GM18951 (cell line): ENCODE data around the gene MAP4.

Experiments used
- POLR2A ChIP-seq: IDR thresholded peaks from 4 replicates; pipeline ENCODE4 v1.6.1; 2011; ENCODE audit warnings: mild to moderate bottlenecking; ENCODE audit not compliant: insufficient read length, insufficient read depth; ENCODE audit errors: extremely low read depth
- in situ Hi-C: fragments of 300-500 bp; cut with MboI; formaldehyde crosslinking; loops from one replicate; pipeline ENCODE4 v1.12.0; 2022; ENCODE audit warnings: low sequenced_read_pairs, mixed read lengths, inconsistent platforms; ENCODE audit not compliant: unreplicated experiment

The MAP4 gene

DNA sequence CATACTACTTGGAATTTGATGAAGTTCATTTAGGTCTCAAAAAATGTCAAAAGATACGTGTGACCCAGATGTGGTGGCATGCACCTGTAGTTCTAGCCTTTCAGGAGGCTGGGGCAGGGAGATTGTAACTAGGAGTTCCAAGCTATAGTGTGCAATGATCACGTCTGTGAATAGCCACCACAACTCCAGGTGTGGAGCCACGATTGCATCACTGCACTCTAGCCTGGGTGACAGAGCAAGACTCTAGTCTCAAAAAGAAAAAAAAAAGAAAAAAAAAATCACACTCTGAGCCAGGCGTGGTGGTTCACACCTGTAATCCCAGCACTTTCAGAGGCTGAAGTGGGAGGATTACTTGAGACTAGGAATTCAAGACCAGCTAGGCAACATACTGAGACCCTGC, 14.2 kb downstream of the MAP4 start:
- in situ Hi-C loops = no loop called here
- TF ChIP-seq POLR2A = no peak

DNA sequence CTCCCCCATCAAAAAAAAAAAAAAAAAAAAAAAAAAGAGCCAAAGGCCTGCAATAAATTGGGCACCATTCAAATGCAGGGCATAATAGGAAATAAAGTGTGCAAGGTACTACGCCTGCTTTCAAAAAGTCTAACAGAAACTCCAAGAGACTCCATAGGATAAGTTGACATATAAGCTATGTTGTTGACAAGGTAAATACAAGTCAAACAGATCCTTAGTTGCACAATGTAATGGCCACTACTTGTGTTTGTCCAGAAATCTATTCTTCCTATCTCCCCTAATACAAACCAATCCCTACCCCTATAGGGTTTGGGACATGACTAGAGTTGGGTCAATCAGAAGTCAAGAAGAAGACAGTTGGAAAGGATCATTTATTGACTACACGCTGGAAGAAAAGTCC, 16.0 kb downstream of the MAP4 start:
- TF ChIP-seq POLR2A = no peak
- in situ Hi-C loops = no loop called here

DNA sequence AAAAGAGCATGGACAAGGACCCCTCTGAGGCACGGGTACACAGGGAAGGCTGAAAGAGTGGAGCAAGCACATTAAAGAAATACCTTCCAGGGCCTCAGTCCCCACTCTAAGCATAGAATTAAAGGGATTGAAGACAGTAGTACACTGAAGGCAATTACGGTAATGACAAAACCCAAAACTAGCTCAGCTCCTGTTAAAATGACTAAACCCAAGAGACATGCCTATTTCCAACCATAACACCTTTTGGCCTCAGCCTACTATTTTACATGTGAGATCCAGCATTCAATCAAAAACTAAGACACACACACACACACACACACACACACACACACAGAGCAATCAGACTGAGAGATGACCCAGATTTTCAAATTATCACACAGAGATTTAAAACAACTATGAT, 19.8 kb downstream of the MAP4 start:
- TF ChIP-seq POLR2A = no peak
- in situ Hi-C loops = loop anchor here (10.0 kb wide), 1 partner anchor 158 kb away; no protein-coding TSS in a partner anchor

DNA sequence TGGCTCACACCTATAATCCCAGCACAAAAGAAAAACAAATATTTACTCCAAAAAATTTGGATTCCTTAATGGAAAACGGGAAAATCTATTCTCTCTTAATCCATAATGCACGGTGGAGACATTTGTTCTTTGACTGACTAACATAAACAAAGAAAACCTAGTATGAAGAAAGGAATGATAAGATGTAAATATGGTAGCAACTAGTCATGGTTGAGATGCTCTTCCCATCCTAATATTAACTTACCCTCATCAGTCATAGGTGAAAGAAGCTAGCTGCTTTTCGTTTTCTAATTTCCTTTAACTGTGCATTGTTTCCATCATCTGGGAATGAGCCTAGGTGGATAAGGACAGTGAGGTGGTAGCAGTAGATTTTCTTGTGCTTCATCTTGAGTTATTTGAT, 22.0 kb downstream of the MAP4 start:
- TF ChIP-seq POLR2A = no peak
- in situ Hi-C loops = loop anchor here (5.0 to 10.0 kb wide), 2 partner anchors 161 to 162 kb away; no protein-coding TSS in a partner anchor

DNA sequence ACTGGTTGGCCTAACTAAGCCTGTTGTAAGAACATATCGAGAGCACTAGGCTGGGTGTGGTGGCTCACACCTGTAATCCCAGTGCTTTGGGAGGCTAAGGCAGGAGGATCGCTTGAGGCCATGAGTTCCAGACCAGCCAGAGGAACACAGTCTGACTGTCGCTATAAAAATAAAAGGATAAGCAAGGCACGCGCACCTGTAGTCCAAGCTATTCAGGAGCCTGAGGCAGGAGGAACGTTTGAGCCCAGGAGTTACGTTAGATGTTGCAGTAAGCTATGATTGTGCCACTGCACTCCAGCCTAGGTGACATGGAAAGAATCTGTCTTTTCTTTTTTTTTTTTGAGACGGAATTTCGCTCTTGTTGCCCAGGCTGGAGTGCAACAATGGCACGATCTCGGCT, 24.9 kb downstream of the MAP4 start:
- in situ Hi-C loops = loop anchor here (5.0 to 10.0 kb wide), 2 partner anchors 159 to 163 kb away; no protein-coding TSS in a partner anchor
- no peak for TF ChIP-seq POLR2A

DNA sequence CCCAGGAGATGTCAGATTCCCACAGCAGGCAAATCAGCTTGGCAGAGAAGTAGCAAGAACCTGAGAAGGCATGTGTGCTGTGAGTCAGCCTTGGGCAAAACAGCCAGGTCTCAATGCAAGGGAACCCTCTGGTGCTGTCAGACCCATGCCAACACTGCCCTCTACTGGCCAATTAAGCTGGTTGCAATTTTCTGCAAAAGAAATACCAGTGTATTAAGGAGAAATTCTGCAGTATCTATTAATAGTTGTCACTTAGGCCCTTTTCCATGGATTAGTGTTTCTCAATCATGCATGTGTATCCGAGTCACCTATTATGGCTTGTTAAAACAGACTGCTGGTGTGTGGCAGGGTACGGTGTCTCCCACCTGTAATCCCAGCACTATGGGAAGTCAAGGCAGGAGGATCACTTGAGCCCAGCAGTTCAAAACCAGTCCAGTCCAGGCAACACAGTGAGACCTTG, 26.2 kb downstream of the MAP4 start:
- in situ Hi-C loops = loop anchor here (5.0 to 10.0 kb wide), 2 partner anchors 158 to 165 kb away; no protein-coding TSS in a partner anchor
- TF ChIP-seq POLR2A = no peak

DNA sequence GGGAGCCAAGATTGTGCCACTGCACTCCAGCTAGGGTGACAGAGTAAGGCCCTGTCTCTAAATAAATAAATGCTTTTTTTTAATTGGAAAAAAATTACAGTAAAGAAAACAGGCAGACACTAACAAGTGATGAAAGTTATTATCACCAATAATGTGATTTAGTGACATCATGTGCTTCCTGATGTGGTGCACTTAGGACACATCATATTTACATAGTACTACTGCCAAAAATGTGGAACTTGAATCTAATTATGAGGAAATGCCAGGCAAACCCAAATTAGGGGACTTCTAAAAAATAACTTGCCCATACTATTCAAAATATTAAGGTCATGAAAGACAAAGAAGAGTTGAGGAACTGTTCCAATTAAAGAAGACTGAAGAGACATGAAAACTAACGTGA, 30.8 kb downstream of the MAP4 start:
- no peak for TF ChIP-seq POLR2A
- in situ Hi-C loops = no loop called here

DNA sequence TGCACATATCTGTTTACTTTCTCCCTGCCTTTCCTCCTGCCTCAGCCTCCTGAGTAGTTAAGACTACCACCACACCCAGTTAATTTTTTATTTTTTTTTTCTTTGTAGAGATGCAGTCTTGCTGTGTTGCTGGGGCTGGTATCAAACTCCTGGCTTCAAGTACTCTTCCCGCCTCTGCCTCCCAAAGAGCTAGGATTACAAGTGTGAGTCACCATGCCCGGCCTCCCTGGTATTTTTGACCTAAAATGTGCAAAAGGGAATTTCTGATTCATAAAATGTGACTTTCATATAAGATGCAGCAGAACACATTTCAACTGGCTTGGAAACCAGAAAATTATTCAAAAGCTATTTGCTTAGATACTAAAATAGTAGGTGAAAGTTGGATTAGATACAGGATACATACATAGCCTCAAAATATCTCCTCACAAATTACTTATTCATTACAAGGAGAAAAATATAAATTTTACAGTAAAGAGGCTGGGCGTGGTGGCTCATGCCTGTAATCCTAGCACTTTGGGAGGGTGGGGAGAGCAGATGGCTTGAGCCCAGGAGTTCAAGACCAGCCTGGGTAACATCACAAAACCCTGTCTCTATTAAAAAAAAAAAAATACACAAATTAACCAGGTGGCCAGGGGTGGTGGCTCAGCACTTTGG, 32.0 kb downstream of the MAP4 start:
- in situ Hi-C loops = no loop called here
- TF ChIP-seq POLR2A = no peak

DNA sequence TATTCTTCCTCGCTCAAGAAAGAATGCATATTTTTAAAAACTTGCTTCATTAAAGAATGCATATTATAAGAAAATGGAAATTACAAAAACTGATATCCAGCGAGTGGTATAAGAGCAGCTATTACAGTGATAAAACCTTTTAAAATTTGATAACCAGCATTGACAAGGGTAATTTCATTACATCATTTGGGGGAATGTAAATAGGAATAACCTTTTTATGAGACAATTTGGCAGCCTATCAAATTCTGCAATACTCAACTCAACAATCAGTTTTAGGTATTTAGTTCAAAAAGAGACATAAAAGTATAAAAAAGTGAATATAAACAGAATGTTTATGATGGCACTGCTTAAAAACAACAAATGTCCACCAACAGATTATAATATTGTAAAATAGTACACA, 35.4 kb downstream of the MAP4 start:
- in situ Hi-C loops = no loop called here
- no peak for TF ChIP-seq POLR2A

DNA sequence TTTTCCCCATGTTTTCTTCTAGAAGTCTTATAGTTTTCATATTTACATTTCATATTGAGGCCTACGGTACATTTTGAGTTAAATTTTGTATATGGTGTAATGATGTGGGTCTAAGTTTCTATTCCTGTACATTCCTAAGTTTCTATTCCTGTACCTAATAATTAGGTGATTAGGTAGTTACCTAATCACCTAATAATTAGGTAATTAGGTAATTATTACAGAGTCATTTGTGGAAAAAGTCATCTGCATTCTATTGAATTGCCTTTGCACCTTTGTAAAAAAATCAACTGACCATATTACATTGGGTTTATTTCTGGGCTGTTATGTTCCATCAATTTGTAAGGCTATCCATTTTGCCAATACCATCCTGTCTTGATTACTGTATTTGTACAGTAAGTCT, 37.1 kb downstream of the MAP4 start:
- in situ Hi-C loops = no loop called here

DNA sequence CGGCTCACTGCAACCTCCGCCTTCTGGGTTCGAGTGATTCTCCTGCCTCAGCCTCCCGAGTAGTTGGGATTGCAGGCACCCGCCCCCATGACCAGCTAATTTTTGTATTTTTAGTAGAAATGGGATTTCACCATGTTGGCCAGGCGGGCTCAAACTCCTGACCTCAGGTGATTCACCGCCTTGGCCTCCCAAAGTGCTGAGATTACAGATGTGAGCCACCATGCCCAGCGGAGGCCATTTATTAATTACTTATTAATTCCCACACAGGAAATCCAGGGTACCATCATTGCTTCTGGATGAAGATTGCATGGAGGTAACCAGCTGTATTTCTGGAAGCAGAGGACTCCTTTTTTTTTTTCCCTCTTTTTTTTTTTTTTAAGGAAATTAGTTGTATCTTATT, 37.8 kb downstream of the MAP4 start:
- no peak for TF ChIP-seq POLR2A
- in situ Hi-C loops = no loop called here

More for the DNA sequence above, 37.1 kb downstream of the MAP4 start:
- TF ChIP-seq POLR2A = no peak

DNA sequence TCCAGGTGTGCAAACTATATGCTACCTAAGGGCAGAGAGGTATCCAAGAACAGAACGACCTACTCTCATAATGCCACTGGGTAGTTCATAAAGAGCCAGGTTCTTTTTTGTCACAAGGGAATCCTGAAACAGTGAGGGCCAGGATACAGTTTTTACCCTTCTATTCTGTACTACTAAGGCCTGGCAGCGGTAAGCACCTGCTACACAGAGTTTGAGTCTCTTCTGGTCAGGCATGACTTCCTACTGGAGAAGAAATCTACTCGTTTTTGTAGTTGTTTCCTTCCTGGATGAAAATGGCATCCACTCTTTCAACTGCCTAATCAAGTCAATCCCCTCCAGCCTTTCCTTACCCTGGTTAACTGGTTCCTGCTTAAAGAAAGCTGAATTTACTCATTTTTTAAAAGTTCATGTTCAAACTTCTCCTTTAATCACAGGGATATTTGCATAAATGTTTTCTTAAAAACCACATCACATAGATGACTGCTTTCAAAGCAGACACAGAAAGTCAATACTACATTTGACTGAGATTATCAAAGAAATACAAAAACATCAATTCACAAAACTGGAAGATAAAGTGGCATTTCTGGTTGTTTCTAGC, 40.0 kb downstream of the MAP4 start:
- in situ Hi-C loops = no loop called here
- no peak for TF ChIP-seq POLR2A

DNA sequence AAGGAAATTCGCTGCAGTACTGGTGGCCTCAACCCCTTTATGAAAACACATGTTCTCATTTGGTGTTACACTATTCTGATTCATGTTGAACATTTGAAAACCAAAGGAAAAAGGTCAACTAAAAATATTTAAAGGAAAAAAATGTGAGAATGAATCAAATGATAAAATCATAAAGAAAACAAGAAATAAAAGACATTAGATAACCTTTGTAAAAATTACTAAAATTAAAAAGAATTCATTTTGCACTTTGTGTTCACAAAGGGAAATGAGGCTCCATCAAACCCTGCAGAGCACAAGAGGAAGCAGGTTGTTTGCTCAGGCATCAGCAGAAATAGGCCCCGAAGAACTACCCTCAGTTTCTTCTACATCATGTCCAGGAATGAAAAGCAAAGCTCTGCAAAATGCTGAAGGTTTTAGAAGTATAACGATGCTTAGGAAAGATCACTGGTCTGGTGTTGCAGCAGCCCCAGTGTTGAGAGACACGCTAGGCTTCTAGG, 41.2 kb downstream of the MAP4 start:
- in situ Hi-C loops = no loop called here
- TF ChIP-seq POLR2A = no peak

DNA sequence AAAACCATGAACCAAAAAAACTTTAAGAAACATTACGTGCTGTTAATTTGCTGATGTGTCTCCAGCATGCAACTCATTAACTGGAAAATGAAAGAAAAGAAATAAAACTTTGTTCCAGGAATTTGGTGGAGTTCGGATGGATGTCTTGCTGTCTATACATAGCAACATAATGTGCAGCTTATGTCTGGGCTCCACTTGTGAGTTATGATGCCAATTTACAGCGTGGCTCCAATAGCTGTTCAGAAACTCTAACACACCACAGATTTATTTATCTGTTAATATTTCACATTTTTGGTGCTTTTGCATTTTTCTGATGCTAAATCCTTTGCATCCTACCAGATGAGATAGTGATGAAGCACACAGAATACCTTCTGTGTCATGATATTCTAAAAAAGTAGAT, 45.1 kb downstream of the MAP4 start:
- TF ChIP-seq POLR2A = no peak
- in situ Hi-C loops = no loop called here
